GM21717 (cell line): ENCODE data around the gene TSC22D2.

Experiments
- ATAC-seq: cut with Tn5 transposase; IDR thresholded peaks from one replicate; pipeline ENCODE4 v1.9.1; 2021; ENCODE audit warnings: mild to moderate bottlenecking, moderate library complexity; ENCODE audit not compliant: unreplicated experiment

Gene TSC22D2

DNA sequence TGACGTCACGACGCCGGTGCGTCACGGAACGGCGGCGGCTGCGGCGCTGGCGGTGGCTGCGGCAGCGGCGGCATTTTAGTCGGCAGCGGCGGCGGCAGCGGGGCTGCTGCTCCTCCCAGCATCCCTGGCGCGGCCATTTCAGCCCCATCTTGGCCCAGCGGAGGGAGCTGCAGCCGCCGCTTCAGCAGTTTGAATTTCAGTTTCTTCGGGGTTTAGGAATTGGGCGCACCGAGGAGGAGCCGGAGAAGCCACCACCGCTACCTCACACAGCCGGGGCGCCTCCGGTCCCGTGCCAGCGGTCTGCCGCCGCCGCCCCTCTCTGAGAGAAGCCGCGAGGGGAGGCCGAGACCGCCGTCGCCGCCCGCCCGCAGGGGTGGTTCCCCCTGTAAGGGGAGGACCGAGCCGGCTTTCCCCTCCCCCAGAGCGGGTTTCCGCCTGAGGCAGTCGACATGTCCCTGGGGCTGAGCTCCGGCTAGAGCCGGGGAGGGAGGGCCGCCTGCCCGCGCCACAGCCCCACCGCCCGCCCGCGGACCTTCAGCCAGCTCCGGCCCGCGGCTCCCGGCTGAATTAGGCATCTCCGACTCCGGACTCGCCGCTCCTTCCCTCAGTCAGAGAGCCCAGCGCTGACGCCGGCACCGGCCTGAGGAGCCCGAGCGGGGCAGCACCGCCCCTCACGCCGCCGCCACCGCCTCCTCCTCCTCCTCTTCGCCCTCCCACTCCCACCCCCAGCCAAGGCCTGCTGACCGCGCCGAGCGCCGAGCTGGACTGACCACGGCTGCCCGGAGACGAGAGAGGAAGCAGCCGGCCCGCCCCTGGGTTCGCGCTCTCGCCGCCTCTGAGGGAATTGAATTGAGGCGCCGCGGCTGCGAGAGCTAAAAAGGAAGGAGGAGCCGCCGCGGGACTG is at the start of gene TSC22D2:
TSC22D2 (plus strand) TSS at position 78 of the 904 bp plus-strand sequence. CDS start 1,053 bp downstream, outside the sequence.
- ATAC-seq, result peak; percentile 66

DNA sequence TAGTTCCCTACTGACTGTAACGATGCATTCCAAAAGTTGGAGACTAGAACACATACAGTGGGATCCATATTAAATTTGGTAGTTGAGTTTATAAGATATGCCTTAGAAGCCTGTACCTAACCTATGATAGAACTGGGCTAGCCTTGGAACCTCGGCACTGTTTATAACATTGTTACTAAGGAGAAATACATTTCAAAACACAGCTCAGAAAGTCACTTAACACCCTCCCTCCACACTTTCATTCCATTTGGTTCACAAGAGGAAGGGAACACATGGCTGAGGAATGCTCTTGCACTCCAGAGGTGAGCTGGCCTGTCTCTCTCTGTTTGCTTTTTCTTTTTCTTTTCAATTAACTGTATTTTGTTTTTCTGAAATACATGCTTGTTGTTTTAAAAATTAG is 48.7 kb upstream of the TSC22D2 start:
- no peak for ATAC-seq

DNA sequence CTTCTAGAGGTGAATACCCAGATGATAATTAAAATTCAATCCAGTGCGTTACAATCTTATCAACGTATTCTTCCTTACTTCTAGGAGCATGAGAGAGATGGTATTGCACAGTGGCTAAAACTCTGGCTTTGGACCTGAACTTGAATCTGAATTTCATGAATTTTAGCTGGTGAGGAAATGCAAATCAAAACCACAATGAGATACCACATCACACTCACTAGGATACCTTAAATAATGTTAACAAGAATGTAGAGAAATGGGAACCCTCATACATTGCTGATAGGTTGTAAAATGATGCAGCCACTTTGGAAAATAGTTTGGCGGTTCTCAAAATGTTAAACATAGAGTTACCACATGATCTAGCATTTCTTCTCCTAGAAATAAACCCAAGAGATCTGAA is 47.1 kb upstream of the TSC22D2 start:
- no peak for ATAC-seq

DNA sequence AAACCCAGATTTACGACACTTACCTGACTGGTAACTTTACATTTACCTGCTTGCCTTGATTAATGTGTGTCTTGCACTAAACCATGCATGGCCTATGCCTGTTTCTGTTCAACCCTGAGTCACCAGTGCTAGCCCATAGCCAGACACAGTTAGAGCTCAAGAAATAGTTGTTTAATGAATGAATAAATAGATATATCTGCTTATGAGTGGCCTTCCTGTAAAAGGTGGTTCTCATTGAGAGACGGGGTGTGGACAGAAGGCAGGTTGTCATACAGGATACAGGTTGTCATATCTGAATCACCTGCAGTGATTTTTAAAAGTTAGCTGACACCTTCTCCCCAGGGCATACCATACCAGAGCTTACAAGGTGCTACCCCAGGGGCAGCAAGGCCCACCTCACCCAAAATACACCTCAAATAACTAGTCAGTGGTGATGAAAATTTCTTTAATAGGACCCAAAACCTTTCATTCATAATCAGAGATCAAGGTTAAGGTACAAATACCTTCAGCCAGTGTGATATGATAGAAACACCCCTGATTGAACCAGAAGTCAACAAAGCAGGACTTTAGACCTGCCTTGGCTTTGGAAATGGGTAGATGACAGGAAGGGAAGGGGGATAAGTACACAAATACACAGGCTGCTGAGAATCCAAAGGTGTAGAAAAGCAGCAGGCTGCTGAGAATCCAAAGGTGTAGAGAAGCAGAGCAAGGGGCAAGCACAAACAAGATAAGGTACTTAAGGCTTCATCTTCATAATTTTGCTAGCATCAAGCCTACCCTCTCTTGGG is 45.4 kb upstream of the TSC22D2 start:
- ATAC-seq, result no peak

DNA sequence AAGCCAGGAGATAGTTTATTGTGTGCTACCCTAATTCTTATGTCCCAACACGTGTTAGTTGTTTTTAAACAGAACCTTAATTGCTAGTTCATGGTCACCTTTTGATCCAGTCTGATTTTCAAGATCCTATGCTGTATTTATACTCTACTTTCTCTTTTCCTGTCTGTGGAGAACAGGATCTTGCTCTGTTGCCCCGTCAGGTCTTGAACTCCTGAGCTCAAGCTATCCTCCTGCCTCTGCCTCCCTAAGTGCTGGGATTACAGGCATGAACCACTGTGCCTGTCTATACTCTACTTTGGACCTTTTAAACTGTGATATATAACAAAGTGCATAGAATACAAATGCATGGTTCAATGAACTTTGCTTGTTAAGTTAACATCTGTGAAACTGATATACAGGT is 44.7 kb upstream of the TSC22D2 start:
- ATAC-seq, result no peak

DNA sequence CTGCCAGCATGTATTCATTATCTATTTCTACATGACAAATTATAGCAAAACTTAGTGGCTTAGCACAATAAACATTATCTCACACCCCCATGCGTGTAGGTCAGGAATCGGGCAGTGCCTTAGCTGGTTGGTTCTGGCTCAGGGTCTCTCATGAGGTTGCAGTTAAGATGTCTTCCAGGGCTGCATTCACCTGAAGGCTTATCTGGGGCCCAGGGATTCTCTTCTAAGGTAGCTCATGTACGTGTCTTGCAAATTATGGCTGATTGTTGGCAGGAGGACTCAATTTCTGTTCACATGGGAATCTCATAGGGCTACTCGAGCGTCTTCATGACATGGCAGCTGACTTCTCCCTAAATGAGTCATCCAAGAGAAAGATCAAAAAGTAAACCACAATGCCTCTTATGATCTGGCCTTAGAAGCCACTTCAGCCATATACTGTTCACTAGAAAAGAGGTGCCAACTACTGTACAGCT is 42.9 kb upstream of the TSC22D2 start:
- ATAC-seq, result peak; percentile 78

DNA sequence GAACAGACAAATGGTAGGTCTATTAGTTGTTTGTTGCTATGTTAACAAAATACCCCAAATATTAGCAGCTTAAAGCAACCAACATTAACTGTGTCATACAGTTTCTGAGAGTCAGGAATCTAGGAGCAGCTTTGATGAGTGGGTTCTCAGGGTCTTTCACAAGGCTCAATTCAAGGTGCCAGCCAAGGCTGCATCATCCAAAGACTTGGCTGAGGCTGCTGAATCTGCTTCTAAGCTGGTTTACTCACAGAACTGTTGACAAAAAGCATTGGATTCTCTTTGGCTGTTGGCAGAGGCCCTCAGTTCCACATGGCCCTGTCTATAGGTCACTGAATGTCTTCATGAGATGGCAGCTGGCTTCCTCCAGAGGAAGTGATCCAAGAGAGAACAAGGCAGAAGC is 40.3 kb upstream of the TSC22D2 start:
- ATAC-seq, result no peak

DNA sequence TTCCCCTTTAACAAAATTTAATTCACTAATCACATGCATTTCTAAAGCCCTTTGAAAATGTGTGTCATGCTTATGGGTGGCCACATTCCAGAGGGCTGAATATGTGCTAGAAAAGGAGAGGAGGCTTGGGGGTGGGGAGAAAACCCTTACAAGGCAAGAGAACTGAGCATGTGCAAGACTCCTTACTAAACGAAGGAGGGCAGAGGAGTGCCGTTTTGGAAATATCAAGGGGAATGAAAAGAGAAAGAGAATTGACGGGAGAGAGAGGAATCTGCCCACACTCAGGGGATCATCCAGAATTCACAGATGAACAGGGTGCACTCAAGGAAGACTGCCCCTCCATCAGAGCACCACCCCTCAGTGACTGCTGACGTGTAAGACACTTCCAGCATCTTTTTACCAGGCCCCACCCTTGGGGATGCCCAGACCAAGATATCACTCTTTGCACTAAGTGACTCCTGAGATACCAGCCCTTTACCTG is 37.9 kb upstream of the TSC22D2 start:
- ATAC-seq, result no peak

DNA sequence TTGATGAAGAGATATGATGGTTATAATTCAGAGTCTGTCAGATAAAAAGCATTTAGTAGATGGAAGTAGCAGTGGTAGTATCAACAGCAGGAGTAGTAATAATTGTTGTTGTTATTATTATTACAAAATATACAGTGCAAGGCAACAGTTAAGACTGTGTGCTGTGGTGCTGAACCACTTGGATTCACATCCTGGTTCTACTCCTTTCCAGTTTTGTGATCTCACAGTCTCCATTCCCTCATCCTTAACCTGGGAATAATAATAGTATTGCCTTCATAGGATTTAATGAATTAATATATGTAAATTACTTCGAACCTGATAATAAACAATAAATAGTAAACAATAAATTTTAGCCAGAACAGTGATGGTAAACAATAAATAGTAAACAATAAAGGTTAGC is 37.1 kb upstream of the TSC22D2 start:
- no peak for ATAC-seq

DNA sequence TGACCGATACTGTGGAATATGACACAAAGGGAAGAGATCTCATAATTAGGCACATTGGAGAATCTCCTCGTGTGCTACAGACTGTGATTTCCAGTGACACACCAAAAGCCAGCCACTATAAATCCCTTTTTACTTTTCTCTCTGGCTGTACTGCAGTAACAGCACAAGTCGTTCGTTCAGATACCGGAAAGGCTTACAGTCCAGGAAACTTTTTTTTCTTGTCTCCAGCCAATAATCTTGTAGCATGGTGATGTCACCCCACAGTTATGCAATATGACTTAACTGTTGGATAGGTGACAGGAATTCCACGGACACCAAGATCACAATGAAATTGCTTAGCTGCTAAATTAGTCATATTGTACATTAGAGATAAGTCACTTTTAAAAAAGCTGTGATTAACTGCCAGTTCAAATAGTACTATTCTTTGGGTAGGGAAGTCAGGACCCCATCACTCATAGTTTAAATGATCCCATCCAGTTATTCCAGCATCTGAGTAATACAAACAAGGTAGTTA is 36.3 kb upstream of the TSC22D2 start:
- ATAC-seq, result no peak

DNA sequence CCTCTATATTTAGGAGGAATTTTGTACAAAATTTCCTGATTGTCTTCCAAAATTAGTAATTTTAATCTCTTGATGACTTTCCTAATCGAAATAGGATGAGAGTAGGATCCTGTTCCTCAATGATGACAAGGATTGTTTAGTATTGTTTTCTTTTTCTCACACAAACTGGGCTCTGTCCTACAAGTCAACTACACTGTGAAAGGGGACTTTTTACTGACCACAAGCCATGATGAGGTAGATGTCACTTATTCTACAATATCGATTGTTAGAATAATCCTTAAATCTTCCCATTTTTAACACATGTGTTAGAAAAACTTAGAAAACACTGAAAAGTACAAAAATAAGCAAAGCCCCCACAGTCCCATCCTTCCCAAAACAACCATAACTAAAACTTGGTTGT is 35.8 kb upstream of the TSC22D2 start:
- ATAC-seq, result no peak

DNA sequence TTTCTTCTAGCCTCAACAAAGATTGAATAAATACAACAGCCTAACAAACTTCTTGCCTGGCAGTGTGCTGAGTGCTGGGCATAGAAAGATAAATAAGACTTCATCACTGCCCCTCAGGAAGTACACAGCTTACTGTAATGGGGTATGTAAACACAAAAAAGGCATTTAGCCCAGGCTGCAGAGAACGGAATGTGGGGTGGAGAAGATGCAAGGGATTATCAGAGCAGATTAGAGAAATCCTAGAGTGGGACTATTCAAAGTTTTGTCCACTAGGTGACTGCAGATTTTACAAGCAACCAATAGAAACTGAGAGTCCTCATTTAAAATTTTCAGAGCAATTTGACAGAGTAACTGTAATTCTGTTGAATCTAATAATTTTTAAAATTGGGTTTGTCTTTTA is 35.4 kb upstream of the TSC22D2 start:
- no peak for ATAC-seq

DNA sequence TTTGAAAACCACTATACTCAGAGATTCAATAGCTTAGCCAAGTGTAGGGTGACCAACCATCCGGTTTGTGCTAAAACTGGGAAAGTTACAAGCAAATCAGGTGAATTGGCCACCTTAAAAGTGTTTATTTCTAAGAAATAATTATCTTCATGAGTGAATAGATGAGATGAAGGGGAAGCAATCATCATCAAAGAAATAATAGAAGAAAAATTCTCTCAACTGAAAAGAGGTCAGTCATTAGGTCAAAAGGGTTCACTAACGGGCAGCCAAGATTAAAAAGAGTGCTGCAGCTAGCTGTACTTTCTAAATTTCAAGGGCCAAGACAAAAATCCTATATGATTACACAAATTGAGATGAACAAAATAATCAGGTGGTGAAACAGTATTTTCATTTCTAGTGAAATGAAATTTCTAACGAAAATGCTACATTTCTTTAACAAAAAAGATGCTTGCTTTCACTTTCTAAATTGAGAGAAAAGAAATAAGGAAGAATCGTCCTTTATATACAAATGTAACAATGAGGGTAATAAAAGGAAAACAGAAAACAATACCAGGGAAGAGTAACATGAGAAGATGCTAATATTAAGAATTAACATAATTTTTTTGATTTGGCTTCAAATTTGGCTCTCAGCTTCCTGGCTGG is 34.7 kb upstream of the TSC22D2 start:
- ATAC-seq, result no peak

DNA sequence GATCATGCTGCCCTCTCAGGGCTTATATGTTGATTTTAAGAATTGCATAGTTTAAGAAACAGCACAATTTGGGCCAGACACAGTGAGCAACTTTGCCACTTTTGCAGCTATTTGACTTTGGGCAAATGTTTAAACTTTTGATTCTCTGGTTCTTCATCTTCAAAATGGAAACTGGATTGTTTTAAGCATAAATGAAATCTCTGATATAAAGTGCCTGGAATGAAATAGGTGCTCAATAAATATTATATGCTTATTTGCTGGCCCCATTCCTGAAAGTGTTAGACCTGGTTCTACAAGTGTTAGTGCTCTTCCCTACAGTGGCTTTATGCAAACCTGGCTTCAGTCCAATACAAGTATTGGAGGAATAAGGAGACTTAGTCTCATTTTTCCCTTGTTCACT is 33.1 kb upstream of the TSC22D2 start:
- no peak for ATAC-seq

DNA sequence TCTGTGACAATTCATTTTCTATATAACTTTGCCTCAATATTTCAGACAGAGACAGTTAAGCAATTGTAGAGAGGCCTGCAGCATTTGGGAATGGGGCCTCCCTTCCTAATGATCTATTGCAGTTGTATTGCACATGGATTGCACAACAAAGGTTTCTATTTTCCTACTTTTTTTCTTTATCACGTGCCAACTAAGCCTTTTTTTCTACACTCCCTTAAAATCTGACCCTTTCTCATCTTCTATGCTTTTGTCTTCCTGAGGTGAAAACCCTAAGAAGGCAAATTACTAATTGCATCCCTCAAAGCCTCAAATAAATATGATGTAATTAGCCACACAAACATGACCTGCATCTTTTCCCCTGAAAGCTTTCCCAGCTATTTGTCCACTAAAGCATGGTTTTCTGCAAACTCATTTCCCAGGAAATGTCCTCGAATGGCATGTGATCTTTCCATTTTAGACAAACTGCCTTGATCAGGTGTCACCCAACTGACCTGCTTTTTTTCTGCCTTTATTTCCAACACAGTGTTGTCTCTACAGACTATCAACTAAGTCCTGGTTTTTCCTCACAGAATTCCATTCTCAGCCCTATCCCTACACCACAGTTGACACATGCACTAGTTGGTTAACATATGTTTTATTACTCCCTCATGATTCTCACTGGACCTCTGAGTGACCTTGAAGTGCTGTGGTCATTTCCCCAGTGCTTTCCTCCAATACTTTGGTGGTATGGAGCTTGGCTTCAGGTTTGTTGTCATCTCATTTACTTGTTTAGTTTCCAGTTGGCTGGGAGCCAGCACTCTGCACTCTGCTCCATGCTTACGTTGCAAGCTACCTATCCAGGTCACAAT is 31.9 kb upstream of the TSC22D2 start:
- ATAC-seq, result no peak

DNA sequence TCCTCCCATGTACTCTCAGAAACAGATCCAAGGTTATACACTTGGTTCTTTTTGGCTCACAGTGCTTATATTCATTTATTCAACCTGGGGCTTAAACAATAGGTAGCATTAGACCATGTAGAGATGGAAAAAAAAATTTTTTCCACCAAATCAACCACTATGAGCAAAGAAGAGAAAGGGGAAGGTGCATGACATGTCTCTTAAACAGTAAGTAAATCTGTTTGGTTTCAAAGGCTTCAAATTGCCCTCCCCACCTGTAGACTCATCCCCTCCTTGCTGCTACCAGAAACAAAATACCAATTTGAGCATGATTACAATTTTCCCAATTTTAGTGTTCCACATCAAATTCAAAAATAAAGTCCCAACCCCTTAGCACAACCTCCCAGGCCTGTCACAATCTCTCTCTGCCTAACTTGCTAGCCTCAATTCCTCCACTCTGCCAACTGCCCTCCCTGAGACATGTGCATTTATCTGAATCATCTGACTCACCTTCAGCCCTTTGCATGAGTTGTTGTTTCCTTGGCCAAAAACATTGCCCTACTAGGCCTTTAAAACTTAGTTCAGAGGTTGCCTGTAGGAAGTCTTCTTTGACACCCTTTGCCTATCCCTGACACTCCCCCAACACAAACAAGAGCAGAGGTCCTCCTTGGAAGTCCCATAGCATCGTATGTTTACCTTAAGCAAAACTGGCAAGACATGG is 30.3 kb upstream of the TSC22D2 start:
- no peak for ATAC-seq

DNA sequence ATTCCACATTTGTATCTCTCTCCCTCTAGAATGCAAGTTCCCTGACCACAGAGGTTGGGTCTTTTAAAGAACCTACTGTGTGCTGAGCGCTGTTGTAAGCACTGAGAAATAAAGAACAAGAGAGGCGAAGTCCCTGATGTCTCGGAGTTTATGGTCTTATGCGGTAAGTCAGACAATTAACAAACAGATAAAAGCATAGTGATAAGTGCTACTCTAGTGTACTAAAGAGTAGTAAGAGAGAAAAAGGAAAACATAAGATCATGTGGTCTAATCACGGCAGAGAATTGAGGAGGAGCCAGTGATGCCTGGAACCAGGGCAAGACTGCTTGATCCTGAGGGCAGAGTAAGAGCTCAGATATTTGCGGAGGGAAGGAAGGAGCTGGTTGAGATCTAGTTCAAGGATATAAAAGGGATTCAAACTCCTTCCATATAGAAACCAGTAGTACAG is 29.8 kb upstream of the TSC22D2 start:
- ATAC-seq, result no peak

DNA sequence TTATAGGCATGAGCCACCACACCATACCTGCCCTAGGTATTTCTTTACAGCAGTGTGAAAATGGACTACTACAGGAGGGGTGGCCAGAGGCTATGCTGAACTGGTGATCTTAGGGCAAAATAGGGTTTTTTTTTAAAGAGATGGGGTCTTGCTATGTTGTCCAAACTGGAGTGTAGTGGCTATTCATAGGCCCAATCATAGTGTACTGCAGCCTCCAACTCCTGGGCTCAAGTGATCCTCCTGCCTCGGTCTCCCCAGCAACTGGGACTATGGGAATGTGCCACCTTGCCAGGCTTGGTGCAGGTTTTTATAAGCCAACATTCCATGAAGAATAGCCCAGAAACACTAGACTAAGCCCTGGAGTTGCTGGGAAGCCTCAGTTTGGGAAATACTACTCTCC is 28.6 kb upstream of the TSC22D2 start:
- no peak for ATAC-seq
